Measurements from ENCODE around the gene TBC1D22A. TPM values are rescaled to one million over a fixed set of nuclear protein-coding genes. Genes with fewer than 3 reads are reported as not detected.

Gene TBC1D22A
- total and polyA plus RNA-seq, 10 of the 15 experiments (the other 5 are each of a cell fraction or from before 2014, with no cell fraction given): 0.63 to 44.7 (median 27.4) TPM

DNA sequence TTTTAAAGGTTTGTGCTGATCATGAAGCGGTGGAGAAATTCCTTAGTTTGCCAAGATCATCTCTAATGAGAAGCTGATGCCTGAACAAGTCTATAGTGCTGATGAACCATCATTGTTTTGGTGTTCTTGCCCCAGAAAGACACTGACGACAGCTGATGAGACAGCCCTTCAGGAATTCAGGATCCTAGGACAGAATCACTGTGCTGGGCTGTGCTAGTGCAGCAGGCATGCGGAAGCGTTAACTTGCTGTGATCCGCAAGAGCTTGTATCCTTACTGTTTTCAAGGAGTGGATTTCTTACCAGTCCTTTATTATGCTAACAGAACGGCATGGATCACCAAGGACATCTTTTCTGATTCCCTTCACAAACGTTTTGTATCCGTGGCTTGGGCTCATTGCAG lies 104.1 kb downstream of the TBC1D22A start:
- no peak overlapping the region for H3K4me3 ChIP-seq
- H4K20me1 ChIP-seq (ENCODE audit: control insufficient read depth, insufficient read depth): no peaks in the 10 kb centered on the region
- FAIRE-seq (no peak), ATAC-seq (no peak), DNase-seq (ENCODE audit: low read depth, low spot score) (no peak)
- POLR2A ChIA-PET: interaction anchor here (0.6 kb wide), 2 partner anchors 98 to 353 kb away, joined by 3 to 6 read pairs; no protein-coding TSS in a partner anchor
- no peak overlapping the region for H3K4me2 ChIP-seq (ENCODE audit: control insufficient read depth, insufficient read depth)
- CTCF ChIA-PET: no interaction called here
- in situ Hi-C loops (cut with MboI) (no loop called here), intact Hi-C loops (cut with micrococcal nuclease; ENCODE audit: unreplicated experiment) (no loop called here)
- H3K27ac ChIP-seq (ENCODE audit: control insufficient read depth, insufficient read depth): no peak overlapping the region
- BruUV-seq (replicated peaks): no TSS peak
- 100% methylated on average over 8 of the region's 8 CpGs for WGBS (ENCODE audit: insufficient coverage, insufficient replicate concordance, low lambda C conversion rate, missing lambda C conversion rate)
- H3K36me3 ChIP-seq (ENCODE audit: control insufficient read depth in 2 of 2, insufficient read depth in 2 of 2, low read length in 1 of 2): peaks cover 5 to 11% of the 10 kb centered on the region in 2 experiments; a peak in 3 of 4 replicates
- TF ChIP-seq NR2F1 (conservative IDR thresholded peaks at IDR 0.05): no peak
- no peak for TF ChIP-seq FOXM1 (IDR thresholded peaks at IDR 0.05; ENCODE audit: low read depth, low read length)
- no peak for TF ChIP-seq SIN3A (IDR thresholded peaks at IDR 0.05; ENCODE audit: low read depth, low read length)
- no peak for TF ChIP-seq IKZF1 (conservative IDR thresholded peaks at IDR 0.05)
- no peak for TF ChIP-seq RUNX3 (IDR thresholded peaks at IDR 0.05; ENCODE audit: low read length)
- TF ChIP-seq, protein P1, sequence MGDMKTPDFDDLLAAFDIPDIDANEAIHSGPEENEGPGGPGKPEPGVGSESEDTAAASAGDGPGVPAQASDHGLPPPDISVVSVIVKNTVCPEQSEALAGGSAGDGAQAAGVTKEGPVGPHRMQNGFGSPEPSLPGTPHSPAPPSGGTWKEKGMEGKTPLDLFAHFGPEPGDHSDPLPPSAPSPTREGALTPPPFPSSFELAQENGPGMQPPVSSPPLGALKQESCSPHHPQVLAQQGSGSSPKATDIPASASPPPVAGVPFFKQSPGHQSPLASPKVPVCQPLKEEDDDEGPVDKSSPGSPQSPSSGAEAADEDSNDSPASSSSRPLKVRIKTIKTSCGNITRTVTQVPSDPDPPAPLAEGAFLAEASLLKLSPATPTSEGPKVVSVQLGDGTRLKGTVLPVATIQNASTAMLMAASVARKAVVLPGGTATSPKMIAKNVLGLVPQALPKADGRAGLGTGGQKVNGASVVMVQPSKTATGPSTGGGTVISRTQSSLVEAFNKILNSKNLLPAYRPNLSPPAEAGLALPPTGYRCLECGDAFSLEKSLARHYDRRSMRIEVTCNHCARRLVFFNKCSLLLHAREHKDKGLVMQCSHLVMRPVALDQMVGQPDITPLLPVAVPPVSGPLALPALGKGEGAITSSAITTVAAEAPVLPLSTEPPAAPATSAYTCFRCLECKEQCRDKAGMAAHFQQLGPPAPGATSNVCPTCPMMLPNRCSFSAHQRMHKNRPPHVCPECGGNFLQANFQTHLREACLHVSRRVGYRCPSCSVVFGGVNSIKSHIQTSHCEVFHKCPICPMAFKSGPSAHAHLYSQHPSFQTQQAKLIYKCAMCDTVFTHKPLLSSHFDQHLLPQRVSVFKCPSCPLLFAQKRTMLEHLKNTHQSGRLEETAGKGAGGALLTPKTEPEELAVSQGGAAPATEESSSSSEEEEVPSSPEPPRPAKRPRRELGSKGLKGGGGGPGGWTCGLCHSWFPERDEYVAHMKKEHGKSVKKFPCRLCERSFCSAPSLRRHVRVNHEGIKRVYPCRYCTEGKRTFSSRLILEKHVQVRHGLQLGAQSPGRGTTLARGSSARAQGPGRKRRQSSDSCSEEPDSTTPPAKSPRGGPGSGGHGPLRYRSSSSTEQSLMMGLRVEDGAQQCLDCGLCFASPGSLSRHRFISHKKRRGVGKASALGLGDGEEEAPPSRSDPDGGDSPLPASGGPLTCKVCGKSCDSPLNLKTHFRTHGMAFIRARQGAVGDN (IDR thresholded peaks at IDR 0.05): no peak
- no peak for TF ChIP-seq IRF4 (IDR thresholded peaks at IDR 0.05; ENCODE audit: low read depth, low read length)
- TF ChIP-seq HDGF (IDR thresholded peaks at IDR 0.05): no peak
- TF ChIP-seq RELA (IDR thresholded peaks at IDR 0.05; ENCODE audit: borderline replicate concordance, partially characterized antibody): no peak
- TF ChIP-seq SUZ12 (IDR thresholded peaks at IDR 0.05; ENCODE audit: unreplicated experiment): no peak
- TF ChIP-seq, protein P2, sequence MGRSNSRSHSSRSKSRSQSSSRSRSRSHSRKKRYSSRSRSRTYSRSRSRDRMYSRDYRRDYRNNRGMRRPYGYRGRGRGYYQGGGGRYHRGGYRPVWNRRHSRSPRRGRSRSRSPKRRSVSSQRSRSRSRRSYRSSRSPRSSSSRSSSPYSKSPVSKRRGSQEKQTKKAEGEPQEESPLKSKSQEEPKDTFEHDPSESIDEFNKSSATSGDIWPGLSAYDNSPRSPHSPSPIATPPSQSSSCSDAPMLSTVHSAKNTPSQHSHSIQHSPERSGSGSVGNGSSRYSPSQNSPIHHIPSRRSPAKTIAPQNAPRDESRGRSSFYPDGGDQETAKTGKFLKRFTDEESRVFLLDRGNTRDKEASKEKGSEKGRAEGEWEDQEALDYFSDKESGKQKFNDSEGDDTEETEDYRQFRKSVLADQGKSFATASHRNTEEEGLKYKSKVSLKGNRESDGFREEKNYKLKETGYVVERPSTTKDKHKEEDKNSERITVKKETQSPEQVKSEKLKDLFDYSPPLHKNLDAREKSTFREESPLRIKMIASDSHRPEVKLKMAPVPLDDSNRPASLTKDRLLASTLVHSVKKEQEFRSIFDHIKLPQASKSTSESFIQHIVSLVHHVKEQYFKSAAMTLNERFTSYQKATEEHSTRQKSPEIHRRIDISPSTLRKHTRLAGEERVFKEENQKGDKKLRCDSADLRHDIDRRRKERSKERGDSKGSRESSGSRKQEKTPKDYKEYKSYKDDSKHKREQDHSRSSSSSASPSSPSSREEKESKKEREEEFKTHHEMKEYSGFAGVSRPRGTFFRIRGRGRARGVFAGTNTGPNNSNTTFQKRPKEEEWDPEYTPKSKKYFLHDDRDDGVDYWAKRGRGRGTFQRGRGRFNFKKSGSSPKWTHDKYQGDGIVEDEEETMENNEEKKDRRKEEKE (IDR thresholded peaks at IDR 0.05): no peak
- TF ChIP-seq SMAD1 (IDR thresholded peaks at IDR 0.05; ENCODE audit: low read depth, partially characterized antibody): no peak
- TF ChIP-seq CREM (IDR thresholded peaks at IDR 0.05; ENCODE audit: low read depth): no peak
- no peak for TF ChIP-seq TAF1 (IDR thresholded peaks at IDR 0.05; ENCODE audit: borderline replicate concordance, low read depth, low read length)
- no peak for TF ChIP-seq MYC (IDR thresholded peaks at IDR 0.05; ENCODE audit: insufficient read depth, insufficient read length, insufficient replicate concordance, low read length, severe bottlenecking)
- TF ChIP-seq, protein P3, sequence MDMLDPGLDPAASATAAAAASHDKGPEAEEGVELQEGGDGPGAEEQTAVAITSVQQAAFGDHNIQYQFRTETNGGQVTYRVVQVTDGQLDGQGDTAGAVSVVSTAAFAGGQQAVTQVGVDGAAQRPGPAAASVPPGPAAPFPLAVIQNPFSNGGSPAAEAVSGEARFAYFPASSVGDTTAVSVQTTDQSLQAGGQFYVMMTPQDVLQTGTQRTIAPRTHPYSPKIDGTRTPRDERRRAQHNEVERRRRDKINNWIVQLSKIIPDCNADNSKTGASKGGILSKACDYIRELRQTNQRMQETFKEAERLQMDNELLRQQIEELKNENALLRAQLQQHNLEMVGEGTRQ (IDR thresholded peaks at IDR 0.05; ENCODE audit: borderline replicate concordance, low read depth, low read length): no peak
- peaks cover 2% of the 10 kb centered on the region for H3K79me2 ChIP-seq (ENCODE audit: control insufficient read depth, insufficient read depth, low read length)
- SMC1A ChIA-PET (ENCODE audit: uncharacterized antibody, unreplicated experiment): no interaction called here
- no peak overlapping the region for H2AFZ ChIP-seq (ENCODE audit: control insufficient read depth, low read depth, low read length)
- RAD21 ChIA-PET (ENCODE audit: unreplicated experiment): interaction anchor here (0.6 kb wide), 1 partner anchor 63 kb away, joined by 3 read pairs; no protein-coding TSS in a partner anchor
- H3K9ac ChIP-seq (ENCODE audit: control insufficient read depth, insufficient read depth, low read length): no peak overlapping the region
- H3K4me1 ChIP-seq (ENCODE audit: control insufficient read depth, insufficient read depth, low read length): no peaks in the 10 kb centered on the region; the same call in 1 of the 2 replicates
- H3K9me3 ChIP-seq (replicated peaks; ENCODE audit: control insufficient read depth, insufficient read depth, low read length): peaks cover 12% of the 10 kb centered on the region
- H3K27me3 ChIP-seq (replicated peaks in 1 of 2; ENCODE audit: control insufficient read depth in 2 of 2, insufficient read depth in 2 of 2, low read length in 1 of 2): no peaks in the 10 kb centered on the region

All from GM12878 (cell line).